Measurements from ENCODE around the gene CAPN11.

- TF ChIP-seq, protein P1, sequence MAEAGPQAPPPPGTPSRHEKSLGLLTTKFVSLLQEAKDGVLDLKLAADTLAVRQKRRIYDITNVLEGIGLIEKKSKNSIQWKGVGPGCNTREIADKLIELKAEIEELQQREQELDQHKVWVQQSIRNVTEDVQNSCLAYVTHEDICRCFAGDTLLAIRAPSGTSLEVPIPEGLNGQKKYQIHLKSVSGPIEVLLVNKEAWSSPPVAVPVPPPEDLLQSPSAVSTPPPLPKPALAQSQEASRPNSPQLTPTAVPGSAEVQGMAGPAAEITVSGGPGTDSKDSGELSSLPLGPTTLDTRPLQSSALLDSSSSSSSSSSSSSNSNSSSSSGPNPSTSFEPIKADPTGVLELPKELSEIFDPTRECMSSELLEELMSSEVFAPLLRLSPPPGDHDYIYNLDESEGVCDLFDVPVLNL (IDR thresholded peaks at IDR 0.05; ENCODE audit: low read depth, low read length): no peak
- TF ChIP-seq RB1 (IDR thresholded peaks at IDR 0.05; ENCODE audit: borderline replicate concordance): no peak
- TF ChIP-seq EZH2 (IDR thresholded peaks at IDR 0.05; ENCODE audit: borderline replicate concordance, control insufficient read depth, low read depth, low read length): no peak
- TF ChIP-seq MAX (IDR thresholded peaks at IDR 0.05; ENCODE audit: low read depth, low read length): no peak
- no peak for TF ChIP-seq NRF1 (conservative IDR thresholded peaks at IDR 0.05; ENCODE audit: low read depth, low read length)
- no peak for TF ChIP-seq POLR2A (IDR thresholded peaks at IDR 0.05; ENCODE audit: low read depth, low read length)
- TF ChIP-seq BCL11A (IDR thresholded peaks at IDR 0.05; ENCODE audit: low read depth, low read length): no peak
- TF ChIP-seq, protein P2, sequence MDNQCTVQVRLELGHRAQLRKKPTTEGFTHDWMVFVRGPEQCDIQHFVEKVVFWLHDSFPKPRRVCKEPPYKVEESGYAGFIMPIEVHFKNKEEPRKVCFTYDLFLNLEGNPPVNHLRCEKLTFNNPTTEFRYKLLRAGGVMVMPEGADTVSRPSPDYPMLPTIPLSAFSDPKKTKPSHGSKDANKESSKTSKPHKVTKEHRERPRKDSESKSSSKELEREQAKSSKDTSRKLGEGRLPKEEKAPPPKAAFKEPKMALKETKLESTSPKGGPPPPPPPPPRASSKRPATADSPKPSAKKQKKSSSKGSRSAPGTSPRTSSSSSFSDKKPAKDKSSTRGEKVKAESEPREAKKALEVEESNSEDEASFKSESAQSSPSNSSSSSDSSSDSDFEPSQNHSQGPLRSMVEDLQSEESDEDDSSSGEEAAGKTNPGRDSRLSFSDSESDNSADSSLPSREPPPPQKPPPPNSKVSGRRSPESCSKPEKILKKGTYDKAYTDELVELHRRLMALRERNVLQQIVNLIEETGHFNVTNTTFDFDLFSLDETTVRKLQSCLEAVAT (IDR thresholded peaks at IDR 0.05): no peak
- TF ChIP-seq, protein P3, sequence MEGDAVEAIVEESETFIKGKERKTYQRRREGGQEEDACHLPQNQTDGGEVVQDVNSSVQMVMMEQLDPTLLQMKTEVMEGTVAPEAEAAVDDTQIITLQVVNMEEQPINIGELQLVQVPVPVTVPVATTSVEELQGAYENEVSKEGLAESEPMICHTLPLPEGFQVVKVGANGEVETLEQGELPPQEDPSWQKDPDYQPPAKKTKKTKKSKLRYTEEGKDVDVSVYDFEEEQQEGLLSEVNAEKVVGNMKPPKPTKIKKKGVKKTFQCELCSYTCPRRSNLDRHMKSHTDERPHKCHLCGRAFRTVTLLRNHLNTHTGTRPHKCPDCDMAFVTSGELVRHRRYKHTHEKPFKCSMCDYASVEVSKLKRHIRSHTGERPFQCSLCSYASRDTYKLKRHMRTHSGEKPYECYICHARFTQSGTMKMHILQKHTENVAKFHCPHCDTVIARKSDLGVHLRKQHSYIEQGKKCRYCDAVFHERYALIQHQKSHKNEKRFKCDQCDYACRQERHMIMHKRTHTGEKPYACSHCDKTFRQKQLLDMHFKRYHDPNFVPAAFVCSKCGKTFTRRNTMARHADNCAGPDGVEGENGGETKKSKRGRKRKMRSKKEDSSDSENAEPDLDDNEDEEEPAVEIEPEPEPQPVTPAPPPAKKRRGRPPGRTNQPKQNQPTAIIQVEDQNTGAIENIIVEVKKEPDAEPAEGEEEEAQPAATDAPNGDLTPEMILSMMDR (IDR thresholded peaks at IDR 0.05 in 2 of 3, conservative IDR thresholded peaks at IDR 0.05 in 1 of 3; ENCODE audit: control insufficient read depth in 2 of 3, extremely low read depth in 1 of 3, insufficient read depth in 1 of 3, low read depth in 3 of 3, low read length in 3 of 3): no peak
- TF ChIP-seq BACH1 (IDR thresholded peaks at IDR 0.05; ENCODE audit: borderline replicate concordance): no peak
Observed at GRCh38 chr6:44110005-44110676, 48.5 kb upstream of the CAPN11 start.

Data from GM12878 (cell line).